Liver (tissue), 9 donors: Measurements from ENCODE around the gene EVX1. TPM values are rescaled to one million over a fixed set of nuclear protein-coding genes. Genes with fewer than 3 reads are reported as not detected.
A peak's percentile ranks its signal among the peaks of the same experiment; 100 is the strongest.

Source experiments
- DNase-seq: peaks from one replicate; pipeline ENCODE4 v3.0.0-alpha.2; 2017; ENCODE audit warnings: low spot score
- H3K27ac ChIP-seq, 2 donors: one replicate each; pipeline ENCODE4 v1.7.0; 2013; ENCODE audit warnings: inconsistent platforms in 2 of 2, low read length in 2 of 2, control low read depth in 1 of 2, low read depth in 1 of 2, mild to moderate bottlenecking in 1 of 2
- H3K27me3 ChIP-seq, 4 donors: one replicate each; pipeline versions ENCODE4 v1.6.1 to v1.7.0; 2013; ENCODE audit warnings: low read length in 3 of 4, inconsistent platforms in 1 of 4, mild to moderate bottlenecking in 1 of 4, moderate library complexity in 1 of 4; ENCODE audit not compliant: control insufficient read depth in 4 of 4, insufficient read depth in 4 of 4
- H3K36me3 ChIP-seq, 4 donors: one replicate each; pipeline versions ENCODE4 v1.6.1 to v1.7.0; 2013; ENCODE audit warnings: low read length in 3 of 4, mild to moderate bottlenecking in 3 of 4, low read depth in 1 of 4, moderate library complexity in 1 of 4; ENCODE audit not compliant: control insufficient read depth in 4 of 4, insufficient read depth in 3 of 4
- H3K4me1 ChIP-seq, 4 donors: one replicate each; pipeline versions ENCODE4 v1.6.1 to v1.7.0; 2013; ENCODE audit warnings: low read length in 3 of 4, mild to moderate bottlenecking in 3 of 4, moderate library complexity in 1 of 4; ENCODE audit not compliant: control insufficient read depth in 4 of 4, insufficient read depth in 4 of 4
- H3K4me3 ChIP-seq, 3 donors: one replicate each; pipeline versions ENCODE4 v1.6.1 to v1.7.0; 2013; ENCODE audit warnings: low read length in 3 of 3, control low read depth in 1 of 3, low read depth in 1 of 3, mild to moderate bottlenecking in 1 of 3
- H3K9ac ChIP-seq, 2 donors: one replicate each; pipeline ENCODE4 v1.7.0; 2013; ENCODE audit warnings: low read length in 2 of 2, mild to moderate bottlenecking in 2 of 2, moderate library complexity in 2 of 2, control low read depth in 1 of 2, low read depth in 1 of 2
- H3K9me3 ChIP-seq, 4 donors: one replicate each; pipeline versions ENCODE4 v1.6.1 to v1.7.0; 2013; ENCODE audit warnings: low read length in 3 of 4; ENCODE audit not compliant: control insufficient read depth in 4 of 4
- FOXA1 ChIP-seq: IDR thresholded peaks from 2 replicates; pipeline ENCODE4 v1.6.1; 2016; ENCODE audit warnings: antibody characterized with exemption
- GABPA ChIP-seq, 2 donors: IDR thresholded peaks in 1 of 2; conservative IDR thresholded peaks in 1 of 2; 2 replicates each; pipeline ENCODE4 v1.6.1; 2016; ENCODE audit warnings: antibody characterized with exemption in 2 of 2, mild to moderate bottlenecking in 1 of 2, moderate library complexity in 1 of 2
- JUND ChIP-seq, 2 donors: IDR thresholded peaks; 2 replicates each; pipeline ENCODE4 v1.6.1; 2016; ENCODE audit warnings: antibody characterized with exemption in 2 of 2
- NR2F2 ChIP-seq: IDR thresholded peaks from 2 replicates; pipeline ENCODE4 v1.6.1; 2016; ENCODE audit warnings: antibody characterized with exemption
- RAD21 ChIP-seq, 2 donors: IDR thresholded peaks; 2 replicates each; pipeline ENCODE4 v1.6.1; 2016; ENCODE audit warnings: antibody characterized with exemption in 2 of 2, mild to moderate bottlenecking in 2 of 2
- SP1 ChIP-seq: IDR thresholded peaks from 2 replicates; pipeline ENCODE4 v1.6.1; 2018; ENCODE audit warnings: antibody characterized with exemption, mild to moderate bottlenecking
- TAF1 ChIP-seq: conservative IDR thresholded peaks from 2 replicates; pipeline ENCODE4 v1.6.1; 2016; ENCODE audit warnings: antibody characterized with exemption, mild to moderate bottlenecking
- WGBS: extraction: QIAGEN DNeasy Blood & Tissue Kit; methylation state at CpG from one replicate; pipeline ENCODE4 v1.1.7; 2013; 5-methylcytosine and 5-hydroxymethylcytosine counted together
- polyA plus RNA-seq, 2 donors: library from polyadenylated mRNA; stranded (reverse) in 1 of 2; unstranded in 1 of 2; fragments of 200-250 nt in 1 of 2; fragments of >200 nt in 1 of 2; fragmentation: Nextera tagmentation in 1 of 2; extraction: Ambion mirVana in 1 of 2; gene quantifications; one replicate each; pipeline versions ENCODE4 v1.2.1 to v1.2.3, GENCODE V29; 2013 to 2015
- total RNA-seq, 2 donors: library from RNA; depleted of rRNA; stranded (reverse); fragments of >200 nt; gene quantifications; one replicate each; pipeline ENCODE4 v1.2.3, GENCODE V29; 2014
- TF ChIP-seq, protein P1 (sequence below): IDR thresholded peaks from 2 replicates; pipeline ENCODE4 v1.6.1; 2016; ENCODE audit warnings: antibody characterized with exemption
- TF ChIP-seq, protein P2 (sequence below): fragments of 150-350 bp; IDR thresholded peaks from 2 replicates; pipeline ENCODE4 v1.5.1; 2017; ENCODE audit warnings: improper control_type of control experiment, low read depth, low read length; ENCODE audit not compliant: missing input control
- donor health status: healthy.
- donor health status: healthy.
- donor health status: healthy.
- donor health status: healthy.
- donor health status: healthy.

Gene EVX1
- total and polyA plus RNA-seq, 4 donors, result not detected

GRCh38 chr7:27229448-27229847, 13.2 kb upstream of the EVX1 start (continued):
- TF ChIP-seq, protein P1, sequence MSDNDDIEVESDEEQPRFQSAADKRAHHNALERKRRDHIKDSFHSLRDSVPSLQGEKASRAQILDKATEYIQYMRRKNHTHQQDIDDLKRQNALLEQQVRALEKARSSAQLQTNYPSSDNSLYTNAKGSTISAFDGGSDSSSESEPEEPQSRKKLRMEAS, result no peak
- TF ChIP-seq JUND (IDR thresholded peaks at IDR 0.05), result no peak

DNA sequence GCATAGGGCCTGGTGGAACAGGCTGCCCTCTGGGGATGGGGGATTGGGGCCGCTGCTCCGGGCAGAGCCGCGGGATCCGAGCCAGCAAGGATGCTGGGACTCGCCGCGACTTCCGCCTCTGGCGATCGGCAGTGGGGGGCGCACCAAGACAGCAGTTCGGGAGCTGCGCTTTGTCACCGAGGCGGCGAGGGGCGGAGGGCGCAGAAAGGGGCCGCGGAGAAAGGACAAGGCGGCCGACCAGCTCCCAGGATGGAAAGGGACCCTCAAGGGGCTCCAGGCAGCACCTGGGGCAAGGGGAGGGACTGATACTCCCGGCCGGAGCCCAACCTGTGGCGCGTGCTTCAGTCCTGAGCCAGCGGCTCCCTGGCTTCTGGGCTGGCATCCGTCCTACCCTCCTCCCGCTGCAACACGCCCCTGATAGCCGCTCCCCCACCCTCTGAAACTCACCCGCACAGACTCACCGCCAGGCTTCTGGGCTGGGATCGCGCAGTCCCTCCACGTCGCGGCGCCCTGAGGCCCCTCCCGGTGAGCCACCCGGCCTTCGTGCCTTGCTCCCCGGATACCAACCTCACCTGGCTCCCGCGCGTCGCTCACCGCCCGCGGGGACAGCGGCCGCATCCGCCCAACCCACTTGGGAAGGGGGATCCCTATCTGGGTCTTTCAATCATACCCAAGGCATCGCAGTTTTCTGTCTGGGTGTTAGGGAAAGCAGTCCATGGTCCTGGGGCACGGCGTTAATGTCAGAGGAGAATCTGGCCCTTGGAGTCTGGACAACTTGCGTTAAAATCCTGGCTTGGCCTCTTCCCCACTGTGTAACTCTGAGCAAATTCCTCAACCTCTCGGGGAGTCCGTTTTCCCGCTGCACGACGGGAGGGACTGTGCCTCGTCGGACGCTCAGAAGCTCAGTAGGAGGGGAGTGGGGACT, 7.0 kb upstream of the EVX1 start:
- whole genome bisulfite sequencing, result 7% methylated on average over 66 of the region's 66 CpGs
- H3K27ac ChIP-seq, result no peak overlapping the region
- peaks cover 2 to 13% (median 10%) of the 10 kb centered on the region in 4 donors for H3K4me1 ChIP-seq
- TF ChIP-seq RAD21 (IDR thresholded peaks at IDR 0.05), result peak; percentile 65 to 72
- TF ChIP-seq SP1, result no peak
- TF ChIP-seq, protein P2, sequence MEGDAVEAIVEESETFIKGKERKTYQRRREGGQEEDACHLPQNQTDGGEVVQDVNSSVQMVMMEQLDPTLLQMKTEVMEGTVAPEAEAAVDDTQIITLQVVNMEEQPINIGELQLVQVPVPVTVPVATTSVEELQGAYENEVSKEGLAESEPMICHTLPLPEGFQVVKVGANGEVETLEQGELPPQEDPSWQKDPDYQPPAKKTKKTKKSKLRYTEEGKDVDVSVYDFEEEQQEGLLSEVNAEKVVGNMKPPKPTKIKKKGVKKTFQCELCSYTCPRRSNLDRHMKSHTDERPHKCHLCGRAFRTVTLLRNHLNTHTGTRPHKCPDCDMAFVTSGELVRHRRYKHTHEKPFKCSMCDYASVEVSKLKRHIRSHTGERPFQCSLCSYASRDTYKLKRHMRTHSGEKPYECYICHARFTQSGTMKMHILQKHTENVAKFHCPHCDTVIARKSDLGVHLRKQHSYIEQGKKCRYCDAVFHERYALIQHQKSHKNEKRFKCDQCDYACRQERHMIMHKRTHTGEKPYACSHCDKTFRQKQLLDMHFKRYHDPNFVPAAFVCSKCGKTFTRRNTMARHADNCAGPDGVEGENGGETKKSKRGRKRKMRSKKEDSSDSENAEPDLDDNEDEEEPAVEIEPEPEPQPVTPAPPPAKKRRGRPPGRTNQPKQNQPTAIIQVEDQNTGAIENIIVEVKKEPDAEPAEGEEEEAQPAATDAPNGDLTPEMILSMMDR, result peak; percentile 32
- TF ChIP-seq TAF1, result no peak
- H3K36me3 ChIP-seq, result no peaks in the 10 kb centered on the region
- H3K4me3 ChIP-seq, result peak overlapping the region; percentile 26 to 65 (median 53)
- H3K9me3 ChIP-seq, result no peaks in the 10 kb centered on the region
- H3K27me3 ChIP-seq, result peaks cover 4 to 17% (median 9%) of the 10 kb centered on the region in 4 donors
- peak overlapping the region in 1 of 2 donors; percentile 31 for H3K9ac ChIP-seq
- no peak for DNase-seq

- H3K36me3 ChIP-seq, result no peaks in the 10 kb centered on the region
- H3K9ac ChIP-seq, result no peak overlapping the region
- H3K4me3 ChIP-seq, result no peak overlapping the region
- WGBS, result 89% methylated on average over 1 of the region's 1 CpG
- no peak overlapping the region for H3K27ac ChIP-seq
- peaks cover 4 to 19% (median 12%) of the 10 kb centered on the region in 4 donors for H3K4me1 ChIP-seq
- H3K27me3 ChIP-seq, result peaks cover 4 to 28% (median 13%) of the 10 kb centered on the region in 4 donors
- TF ChIP-seq NR2F2, result no peak
- TF ChIP-seq, protein P1, result no peak
- TF ChIP-seq FOXA1, result no peak
- TF ChIP-seq SP1, result no peak
- TF ChIP-seq, protein P2, result no peak
- no peak for TF ChIP-seq GABPA (IDR thresholded peaks at IDR 0.05 in 1 of 2, conservative IDR thresholded peaks at IDR 0.05 in 1 of 2)
- TF ChIP-seq TAF1, result no peak
- no peak for DNase-seq
- no peaks in the 10 kb centered on the region for H3K9me3 ChIP-seq
Measured at GRCh38 chr7:27237735-27238334, 4.8 kb upstream of the EVX1 start.
